ENCODE measurements around the gene MOGAT2. TPM values are rescaled to one million over a fixed set of nuclear protein-coding genes. Genes with fewer than 3 reads are reported as not detected.

The MOGAT2 gene
- polyA plus RNA-seq, 1 of the 3 experiments (the other 2 are of a cell fraction) = 0.03 TPM

DNA sequence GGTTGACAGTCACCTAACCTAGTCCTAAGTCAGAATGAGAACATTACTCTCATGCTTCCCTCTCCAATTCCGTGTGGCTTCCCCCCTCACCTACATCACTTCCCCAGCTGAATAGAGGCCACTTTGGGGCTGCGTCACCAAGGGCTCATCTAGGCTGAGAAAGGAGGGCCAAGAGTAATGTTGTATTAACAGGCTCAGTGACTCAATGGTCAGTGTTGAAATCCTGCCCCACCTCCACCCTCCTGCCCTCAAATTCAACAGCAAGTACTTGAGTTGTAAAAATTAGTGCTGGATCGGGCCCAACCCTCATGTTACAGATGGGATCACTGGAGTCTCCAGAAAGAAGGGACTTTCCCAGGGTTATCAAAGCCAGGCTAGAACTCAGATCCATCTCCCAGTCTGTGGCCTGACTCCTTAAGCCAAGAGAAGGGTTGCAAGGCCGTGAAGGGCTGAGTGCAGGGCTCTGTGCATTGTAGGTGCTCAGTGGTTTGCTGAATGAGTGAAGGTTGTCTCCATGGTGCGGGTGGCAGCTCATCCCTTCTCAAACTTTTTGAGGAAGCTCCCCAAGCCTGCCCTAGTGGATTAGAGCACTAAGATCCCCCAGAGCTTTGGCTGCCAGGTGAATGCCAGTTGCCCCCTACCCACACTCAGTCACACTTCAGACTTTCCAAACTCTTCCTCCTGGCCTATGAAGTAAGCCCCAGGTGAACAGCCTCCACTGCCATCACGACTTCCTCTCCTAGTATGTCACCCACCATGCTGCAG is 54.2 kb downstream of the MOGAT2 start:
- H3K9ac ChIP-seq = no peak overlapping the region
- DNase-seq = no peak
- peaks cover 5 to 11% of the 10 kb centered on the region in 2 experiments; a peak in 3 of 4 replicates for H3K4me1 ChIP-seq (ENCODE audit: control insufficient read depth in 1 of 2, insufficient read depth in 2 of 2, low read depth in 1 of 2, low read length in 1 of 2)
- ChIA-PET CTCF (interaction anchor here (1.4 to 2.9 kb wide), 2 partner anchors 31 to 38 kb away, joined by 3 to 10 read pairs; no protein-coding TSS in a partner anchor), POLR2A (no interaction called here)
- TF ChIP-seq, protein P1, sequence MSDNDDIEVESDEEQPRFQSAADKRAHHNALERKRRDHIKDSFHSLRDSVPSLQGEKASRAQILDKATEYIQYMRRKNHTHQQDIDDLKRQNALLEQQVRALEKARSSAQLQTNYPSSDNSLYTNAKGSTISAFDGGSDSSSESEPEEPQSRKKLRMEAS (IDR thresholded peaks at IDR 0.05; ENCODE audit: low read depth) = no peak
- TF ChIP-seq MEF2A (IDR thresholded peaks at IDR 0.05; ENCODE audit: borderline replicate concordance, low read depth) (no peak), ZBTB33 (IDR thresholded peaks at IDR 0.05; ENCODE audit: borderline replicate concordance, low read depth) (no peak), TAF1 (IDR thresholded peaks at IDR 0.05; ENCODE audit: borderline replicate concordance, low read depth, low read length) (no peak), JUND (IDR thresholded peaks at IDR 0.05) (no peak), RCOR1 (IDR thresholded peaks at IDR 0.05; ENCODE audit: low read length) (no peak), EZH2phosphoT487 (IDR thresholded peaks at IDR 0.05; ENCODE audit: borderline replicate concordance, low read depth) (no peak), REST (IDR thresholded peaks at IDR 0.05; ENCODE audit: low read depth, low read length) (no peak), TEAD4 (IDR thresholded peaks at IDR 0.05; ENCODE audit: borderline replicate concordance, insufficient read depth) (no peak), RFX5 (IDR thresholded peaks at IDR 0.05; ENCODE audit: low read length) (no peak)
- H3K27me3 ChIP-seq (ENCODE audit: insufficient read depth) = peaks cover 8% of the 10 kb centered on the region
- no peaks in the 10 kb centered on the region for H3K9me2 ChIP-seq
- no peaks in the 10 kb centered on the region for H3K36me3 ChIP-seq (replicated peaks in 1 of 2; ENCODE audit: control insufficient read depth in 1 of 2, insufficient read depth in 2 of 2, low read length in 1 of 2)
- 59% methylated on average over 3 of the region's 6 CpGs for WGBS (ENCODE audit: low lambda C conversion rate)
- H3K4me3 ChIP-seq (ENCODE audit: low read depth in 2 of 2, low read length in 1 of 2) = no peak overlapping the region
- H4K20me1 ChIP-seq (ENCODE audit: insufficient read depth) = no peaks in the 10 kb centered on the region
- no peak overlapping the region for H3K27ac ChIP-seq (ENCODE audit: low read depth in 2 of 2, low read length in 1 of 2)
- no peaks in the 10 kb centered on the region for H3K79me2 ChIP-seq (ENCODE audit: insufficient read depth)
- H3K4me2 ChIP-seq = no peak overlapping the region
- H2AFZ ChIP-seq (ENCODE audit: low read depth) = no peak overlapping the region
- H3K9me3 ChIP-seq = no peaks in the 10 kb centered on the region
- no peaks in the 10 kb centered on the region for H3F3A ChIP-seq (replicated peaks; ENCODE audit: insufficient read depth)

Measured in SK-N-SH (cell line).